Skin of body (tissue), 2 donors: ENCODE results near the gene TEX29. TPM values are rescaled to one million over a fixed set of nuclear protein-coding genes. Genes with fewer than 3 reads are reported as not detected.

Experiments used
- DNase-seq: peaks from one replicate; lab custom pipeline; 2025; lab: John Stamatoyannopoulos, UW
- total RNA-seq: library from RNA; depleted of rRNA; stranded (reverse); fragments of >200 nt; gene quantifications from one replicate; pipeline ENCODE4 v1.2.3, GENCODE V29; 2014

Gene TEX29
- total RNA-seq, 1 donor from 2014 or later: 0.49 TPM

- no peak for DNase-seq
Observed at GRCh38 chr13:111390522-111391270, 70.3 kb downstream of the TEX29 start.

DNA sequence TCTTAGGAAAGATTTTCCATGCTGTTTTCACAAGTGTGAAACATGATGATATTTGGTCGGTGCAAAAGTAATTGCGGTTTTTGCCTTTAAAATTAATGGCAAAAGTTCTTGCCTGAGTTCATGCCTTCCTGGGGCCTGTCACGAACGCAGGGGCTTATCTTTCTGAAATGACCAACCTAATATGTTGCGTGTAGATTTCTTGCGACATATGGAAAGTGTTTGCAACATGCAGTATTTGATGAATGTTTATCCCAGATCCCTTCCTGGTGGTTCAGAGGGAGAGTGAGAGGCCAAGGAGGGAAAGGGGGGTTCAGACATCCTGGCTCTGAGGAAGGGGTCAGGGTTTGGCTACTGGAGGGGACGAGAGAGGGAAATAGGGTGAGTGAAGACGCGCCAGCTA, 72.0 kb downstream of the TEX29 start:
- DNase-seq: no peak

GRCh38 chr13:111393221-111393790, 72.9 kb downstream of the TEX29 start:
- DNase-seq: no peak

Other genes starting within 250 kb of the TEX29 start
- 114 TPM for gene ARHGEF7, start 205.3 kb upstream of the TEX29 start, total RNA-seq